Cardiac septum (tissue), 1 donor: ENCODE measurements around the gene RILP. TPM values are rescaled to one million over a fixed set of nuclear protein-coding genes. Genes with fewer than 3 reads are reported as not detected.
A peak's percentile ranks its signal among the peaks of the same experiment; 100 is the strongest.
"Not testable (repeated sequence)": the region's sequence is repeated elsewhere in the genome, so short reads cannot be mapped to it uniquely, and the experiment has no call there.

Experiments
- DNase-seq: peaks from one replicate; pipeline ENCODE4 v3.0.0-alpha.2; 2020; ENCODE audit warnings: low spot score
- intact Hi-C: fragments of 100-400 bp; cut with DNase I; formaldehyde crosslinking; loops from one replicate; pipeline ENCODE4 v1.14.0; 2022
- long read RNA-seq: library from polyadenylated mRNA; unstranded; transcript quantifications from one replicate; pipeline ENCODE4 v2.0.0, GENCODE V29; 2021
- total RNA-seq: library from RNA; stranded (reverse); fragmentation: NEBNext Ultra II Directional; extraction: Animal tissue kit (Norgen Biotek cat#: 25700); gene quantifications from one replicate; pipeline ENCODE4 v1.2.1, GENCODE V29; 2021
- donor health status: DM: no; HTN: no; CAD: no.

RILP gene
- total RNA-seq, result 49.8 TPM
- long read RNA-seq, transcript RILP-201 (8 exons, 1,771 nt), result major isoform, 114 of 194 reads
- long read RNA-seq, partial matches to known transcripts, result 21 of 194 reads
- long read RNA-seq, other reads (novel, unspliced or antisense), result 57 of 194 reads

- peak; percentile 94 for DNase-seq
- intact Hi-C loops, result loop anchor here (2.0 to 10.0 kb wide), 4 partner anchors 19 to 385 kb away; no protein-coding TSS in a partner anchor
Observed at GRCh38 chr17:1649844-1650501, at the start of gene RILP. RILP (minus strand) TSS chr17:1649866; CDS start chr17:1649804, 62 bp downstream.

- no peak for DNase-seq
- intact Hi-C loops, result no loop called here
Observed at GRCh38 chr17:1697681-1698080, 48.0 kb upstream of the RILP start.

- intact Hi-C loops, result no loop called here
Observed at GRCh38 chr17:1695365-1695764, 45.7 kb upstream of the RILP start.

GRCh38 chr17:1693339-1693738 lies 43.7 kb upstream of the RILP start:
- DNase-seq, result no peak
- intact Hi-C loops, result no loop called here

More at GRCh38 chr17:1695365-1695764, 45.7 kb upstream of the RILP start:
- no peak for DNase-seq

- intact Hi-C loops, result no loop called here
- DNase-seq, result no peak
Observed at GRCh38 chr17:1690544-1691221, 41.0 kb upstream of the RILP start.

GRCh38 chr17:1688405-1688804 lies 38.7 kb upstream of the RILP start:
- intact Hi-C loops, DNase-seq: not testable (repeated sequence)

GRCh38 chr17:1686086-1686485 lies 36.4 kb upstream of the RILP start:
- intact Hi-C loops, result no loop called here
- DNase-seq, result no peak

- intact Hi-C loops, result loop anchor here (1.0 kb wide), 1 partner anchor 32 kb away; no protein-coding TSS in a partner anchor
- peak; percentile 98 for DNase-seq
Observed at GRCh38 chr17:1684378-1685189, 34.9 kb upstream of the RILP start, which contains the start of gene PRPF8. PRPF8 (minus strand) TSS chr17:1684867; CDS start chr17:1684571, 296 bp downstream.

- no peak for DNase-seq
- intact Hi-C loops, result no loop called here
Observed at GRCh38 chr17:1683459-1683858, 33.8 kb upstream of the RILP start.

GRCh38 chr17:1676401-1676800 lies 26.7 kb upstream of the RILP start:
- no peak for DNase-seq
- intact Hi-C loops, result no loop called here

- no peak for DNase-seq
- intact Hi-C loops, result loop anchor here (5.0 kb wide), 1 partner anchor 109 kb away; no protein-coding TSS in a partner anchor
Observed at GRCh38 chr17:1673041-1673785, 23.5 kb upstream of the RILP start.

GRCh38 chr17:1663934-1664333 lies 14.3 kb upstream of the RILP start:
- intact Hi-C loops, result loop anchor here (10.0 kb wide), 2 partner anchors 201 to 361 kb away; partner anchors contain the start of gene RTN4RL1
- DNase-seq, result not testable (repeated sequence)

GRCh38 chr17:1661045-1661444 lies 11.4 kb upstream of the RILP start:
- intact Hi-C loops, result loop anchor here (10.0 kb wide), 2 partner anchors 204 to 364 kb away; partner anchors contain the start of gene RTN4RL1
- no peak for DNase-seq

GRCh38 chr17:1658100-1658499 lies 8.4 kb upstream of the RILP start:
- intact Hi-C loops, result no loop called here
- no peak for DNase-seq

- intact Hi-C loops, result no loop called here
- no peak for DNase-seq
Observed at GRCh38 chr17:1653735-1654134, 4.1 kb upstream of the RILP start.

GRCh38 chr17:1652794-1653193 lies 3.1 kb upstream of the RILP start:
- intact Hi-C loops, result not testable (repeated sequence)

GRCh38 chr17:1651559-1651844 lies 1.8 kb upstream of the RILP start:
- DNase-seq, result no peak
- intact Hi-C loops, result loop anchor here (2.0 kb wide), 1 partner anchor 17 kb away; no protein-coding TSS in a partner anchor

More at GRCh38 chr17:1652794-1653193, 3.1 kb upstream of the RILP start:
- not testable (repeated sequence) for DNase-seq

GRCh38 chr17:1650731-1651558 lies 1.3 kb upstream of the RILP start:
- intact Hi-C loops, result loop anchor here (2.0 kb wide), 1 partner anchor 18 kb away; no protein-coding TSS in a partner anchor
- DNase-seq, result no peak
